GM12864 (cell line): ENCODE measurements around the gene EML6.

Source experiments
- DNase-seq: peaks from one replicate; pipeline ENCODE4 v3.0.0-alpha.2; 2011; ENCODE audit warnings: low read depth
- H3K4me3 ChIP-seq: 2 replicates; pipeline ENCODE4 v1.5.1; 2011; ENCODE audit warnings: mild to moderate bottlenecking, low read depth, low read length, control low read depth
- TF ChIP-seq, protein P1 (sequence below): IDR thresholded peaks from 2 replicates; pipeline ENCODE4 v1.5.1; 2011; ENCODE audit warnings: low read depth, mild to moderate bottlenecking, moderate library complexity, low read length, control low read depth, inconsistent platforms; ENCODE audit errors: missing control alignments

The EML6 gene

DNA sequence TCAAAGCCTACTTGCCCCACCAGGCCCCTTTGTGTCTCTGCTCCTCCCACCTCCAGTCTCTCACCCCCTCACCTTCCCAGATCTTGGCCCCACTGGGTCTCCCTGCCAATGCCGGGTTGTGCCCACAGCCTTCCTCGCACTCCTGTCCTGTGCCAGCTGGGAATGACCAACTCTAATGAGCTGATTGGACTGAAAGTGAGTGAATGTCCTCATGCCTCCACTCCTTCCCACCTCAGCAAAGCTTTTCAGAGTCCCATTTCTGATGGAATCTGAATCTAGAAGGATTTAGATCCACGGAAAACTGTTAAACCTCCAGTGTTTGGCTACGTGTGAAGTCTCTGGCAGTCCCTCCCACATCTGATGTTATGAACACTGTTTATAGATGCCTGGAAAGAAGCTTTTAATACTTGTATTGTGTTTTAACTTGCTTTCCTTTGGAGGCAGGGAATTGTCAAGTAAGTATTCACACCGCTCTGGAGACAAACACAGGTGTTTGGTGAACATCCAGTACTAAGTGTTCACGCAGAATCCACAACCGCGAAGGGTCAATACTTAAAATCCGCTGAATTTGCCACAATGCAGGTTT, 222.9 kb downstream of the EML6 start:
- no peak for DNase-seq
- TF ChIP-seq, protein P1, sequence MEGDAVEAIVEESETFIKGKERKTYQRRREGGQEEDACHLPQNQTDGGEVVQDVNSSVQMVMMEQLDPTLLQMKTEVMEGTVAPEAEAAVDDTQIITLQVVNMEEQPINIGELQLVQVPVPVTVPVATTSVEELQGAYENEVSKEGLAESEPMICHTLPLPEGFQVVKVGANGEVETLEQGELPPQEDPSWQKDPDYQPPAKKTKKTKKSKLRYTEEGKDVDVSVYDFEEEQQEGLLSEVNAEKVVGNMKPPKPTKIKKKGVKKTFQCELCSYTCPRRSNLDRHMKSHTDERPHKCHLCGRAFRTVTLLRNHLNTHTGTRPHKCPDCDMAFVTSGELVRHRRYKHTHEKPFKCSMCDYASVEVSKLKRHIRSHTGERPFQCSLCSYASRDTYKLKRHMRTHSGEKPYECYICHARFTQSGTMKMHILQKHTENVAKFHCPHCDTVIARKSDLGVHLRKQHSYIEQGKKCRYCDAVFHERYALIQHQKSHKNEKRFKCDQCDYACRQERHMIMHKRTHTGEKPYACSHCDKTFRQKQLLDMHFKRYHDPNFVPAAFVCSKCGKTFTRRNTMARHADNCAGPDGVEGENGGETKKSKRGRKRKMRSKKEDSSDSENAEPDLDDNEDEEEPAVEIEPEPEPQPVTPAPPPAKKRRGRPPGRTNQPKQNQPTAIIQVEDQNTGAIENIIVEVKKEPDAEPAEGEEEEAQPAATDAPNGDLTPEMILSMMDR, result no peak
- H3K4me3 ChIP-seq, result no peak overlapping the region

- H3K4me3 ChIP-seq, result no peak overlapping the region
- TF ChIP-seq, protein P1, result no peak
- no peak for DNase-seq
Observed at GRCh38 chr2:54947136-54947535, 223.7 kb downstream of the EML6 start.

- DNase-seq, result no peak
- H3K4me3 ChIP-seq, result no peak overlapping the region
- TF ChIP-seq, protein P1, result no peak
Observed at GRCh38 chr2:54947646-54948045, 224.2 kb downstream of the EML6 start.

- H3K4me3 ChIP-seq, result no peak overlapping the region
- no peak for DNase-seq
- TF ChIP-seq, protein P1, result no peak
Observed at GRCh38 chr2:54948120-54948519, 224.7 kb downstream of the EML6 start.

DNA sequence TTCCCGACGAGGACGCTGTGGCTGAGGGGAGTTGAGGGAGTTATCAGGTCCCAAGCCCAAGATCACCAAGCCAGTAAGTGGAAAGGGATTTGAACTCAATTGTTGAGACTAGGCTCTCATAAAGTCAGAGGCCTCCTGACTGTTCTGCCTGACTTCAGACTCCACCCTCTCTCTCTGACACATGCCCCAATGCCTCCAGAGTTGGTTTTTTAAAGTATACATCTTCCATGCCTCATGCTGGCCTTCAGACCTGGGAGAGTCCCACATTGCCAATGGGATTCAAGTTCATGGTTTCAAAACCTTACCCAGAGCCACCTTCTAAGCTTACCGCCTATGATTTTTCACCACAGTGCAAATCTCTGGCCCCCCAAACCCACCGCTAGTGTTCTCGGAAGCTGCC, 226.0 kb downstream of the EML6 start:
- no peak overlapping the region for H3K4me3 ChIP-seq
- no peak for DNase-seq
- TF ChIP-seq, protein P1, result no peak

GRCh38 chr2:54950811-54951210, 227.3 kb downstream of the EML6 start:
- TF ChIP-seq, protein P1, result no peak
- no peak for DNase-seq
- H3K4me3 ChIP-seq, result no peak overlapping the region

DNA sequence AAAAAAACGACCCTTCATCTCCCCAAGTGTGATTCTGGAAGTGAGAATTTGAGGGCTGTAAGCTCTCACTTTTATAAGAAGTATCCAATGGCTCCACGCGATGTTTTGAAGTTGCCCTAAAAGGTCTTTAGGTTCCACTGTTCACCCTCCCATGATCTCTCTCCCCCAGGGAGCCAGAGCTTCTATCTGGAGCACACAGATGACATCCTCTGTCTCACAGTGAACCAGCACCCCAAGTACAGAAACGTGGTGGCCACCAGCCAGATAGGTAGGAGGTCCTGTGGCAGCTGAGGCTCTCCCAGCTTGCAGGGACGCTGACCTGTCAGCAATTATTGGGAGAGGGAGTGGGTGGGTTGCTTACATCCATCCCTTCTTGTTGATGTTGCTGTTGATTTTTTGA, 229.0 kb downstream of the EML6 start:
- TF ChIP-seq, protein P1, result no peak
- DNase-seq, result no peak
- no peak overlapping the region for H3K4me3 ChIP-seq
